ENCODE data around the gene GIT1.
A peak's percentile ranks its signal among the peaks of the same experiment; 100 is the strongest.

Gene GIT1

DNA sequence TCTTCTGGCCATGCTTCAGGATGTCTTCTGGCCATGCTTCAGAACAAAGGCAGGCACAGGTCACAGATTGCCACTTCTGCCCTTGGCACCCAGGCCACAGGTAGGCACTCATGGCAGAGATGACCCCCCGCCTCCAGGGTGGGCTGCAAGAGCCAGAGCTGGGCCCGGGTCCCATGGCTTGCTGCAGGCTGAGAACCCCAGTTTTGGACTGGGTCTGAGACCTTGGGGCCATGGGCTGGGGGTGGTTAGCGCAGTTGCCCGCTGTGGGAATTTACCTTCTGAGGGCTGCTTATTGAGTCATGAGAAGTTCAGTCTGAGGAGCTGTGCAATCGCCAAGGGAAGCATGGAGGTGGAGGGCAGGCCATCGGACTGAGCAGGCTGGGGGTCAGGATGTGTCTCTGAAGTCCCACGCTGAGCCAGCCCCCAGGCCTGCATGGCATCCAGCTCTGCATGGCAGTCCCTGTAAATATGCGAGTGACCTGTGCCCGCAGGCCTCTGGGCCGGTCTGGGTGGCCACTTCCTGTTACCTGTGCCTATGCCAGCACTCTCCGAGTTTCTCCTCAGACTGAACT lies 5.2 kb upstream of the GIT1 start:
- no peak for DNase-seq (ENCODE audit: low read depth in 2 of 2)

GRCh38 chr17:29593591-29594518 lies 4.4 kb upstream of the GIT1 start:
- DNase-seq (ENCODE audit: low read depth in 2 of 2), result no peak

- DNase-seq (ENCODE audit: low read depth in 2 of 2), result no peak
Observed at GRCh38 chr17:29592850-29593551, 3.6 kb upstream of the GIT1 start, which contains the start of gene ANKRD13B. Gene ANKRD13B (plus strand): TSS chr17:29593132. CDS start chr17:29593622, 490 bp downstream.

DNA sequence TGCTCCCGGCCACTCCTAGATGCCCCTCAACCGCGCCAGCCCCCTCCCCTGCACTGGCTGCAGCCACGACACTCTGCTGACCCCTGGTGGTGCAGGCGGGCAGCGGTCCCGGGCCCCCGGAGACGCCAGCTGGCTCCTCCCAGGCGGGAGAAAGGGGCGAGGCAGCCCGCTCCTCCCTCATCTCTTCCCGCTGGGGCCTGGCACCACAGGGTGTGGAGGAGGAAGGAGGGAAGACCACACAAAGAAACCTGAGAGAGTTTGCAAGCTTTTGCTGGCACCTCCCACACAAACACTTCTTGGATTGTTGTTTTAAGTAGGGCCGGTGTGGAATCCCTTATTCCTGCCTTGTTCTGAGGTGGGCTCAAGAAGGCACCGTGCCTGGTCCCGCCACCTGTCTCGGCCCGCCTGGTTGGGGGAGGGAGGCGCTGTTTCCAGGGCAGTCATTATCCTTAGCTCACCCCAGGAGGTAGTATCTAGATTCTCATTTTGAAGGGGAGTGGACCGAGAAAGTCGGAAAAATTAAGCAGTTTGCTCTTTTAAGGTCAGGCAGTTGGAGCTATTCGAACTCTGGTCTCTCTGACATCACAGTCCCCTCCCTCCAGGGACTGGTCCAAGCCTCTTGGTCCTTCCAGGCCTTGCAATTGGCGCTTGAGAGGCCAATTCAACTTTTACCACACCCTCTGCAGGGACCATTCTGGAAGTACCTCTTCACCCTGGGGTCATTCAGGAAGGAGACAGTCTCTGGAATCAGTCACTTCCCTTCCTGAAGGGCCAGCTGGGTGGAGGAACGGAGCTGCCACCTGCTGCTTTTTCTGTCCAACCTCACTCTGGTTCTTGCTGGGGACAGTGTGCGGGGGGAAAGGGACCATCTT lies 2.5 kb upstream of the GIT1 start:
- peak; percentile 53 to 55 for DNase-seq (ENCODE audit: low read depth in 2 of 2)

GRCh38 chr17:29591146-29591736 lies 1.8 kb upstream of the GIT1 start:
- DNase-seq (ENCODE audit: low read depth in 2 of 2), result no peak

GRCh38 chr17:29590411-29591145 lies 1.1 kb upstream of the GIT1 start:
- DNase-seq (ENCODE audit: low read depth in 2 of 2), result no peak

GRCh38 chr17:29588562-29589411 lies 661 bp downstream of the GIT1 start:
- DNase-seq (ENCODE audit: low read depth in 2 of 2), result no peak

DNA sequence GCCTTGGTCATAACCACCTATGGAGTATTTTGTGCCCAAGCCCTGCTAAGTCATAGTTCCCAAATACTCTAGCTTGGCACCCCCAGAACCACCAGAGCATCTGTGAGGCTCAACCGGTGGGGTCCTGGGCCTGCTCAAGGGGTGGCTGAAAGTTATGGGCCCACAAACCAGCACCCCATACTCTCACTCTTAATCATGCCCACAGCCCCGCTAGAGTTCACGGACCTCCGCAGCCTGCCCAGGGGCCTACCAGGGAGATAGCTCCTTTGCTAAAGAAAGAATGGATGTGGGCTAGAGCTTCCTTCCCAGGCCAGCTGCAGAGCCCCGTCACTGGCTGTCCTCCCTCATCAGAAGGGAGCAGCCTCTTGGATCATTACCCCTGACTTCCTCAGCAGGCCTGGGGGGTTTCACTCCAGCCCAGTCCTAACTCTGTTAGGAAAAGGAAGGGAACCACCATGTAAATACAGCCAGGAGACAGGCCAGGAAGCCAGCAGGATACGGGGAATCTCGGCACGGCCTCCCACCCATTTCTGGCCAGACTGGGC lies 1.4 kb downstream of the GIT1 start:
- DNase-seq (ENCODE audit: low read depth in 2 of 2), result no peak

DNA sequence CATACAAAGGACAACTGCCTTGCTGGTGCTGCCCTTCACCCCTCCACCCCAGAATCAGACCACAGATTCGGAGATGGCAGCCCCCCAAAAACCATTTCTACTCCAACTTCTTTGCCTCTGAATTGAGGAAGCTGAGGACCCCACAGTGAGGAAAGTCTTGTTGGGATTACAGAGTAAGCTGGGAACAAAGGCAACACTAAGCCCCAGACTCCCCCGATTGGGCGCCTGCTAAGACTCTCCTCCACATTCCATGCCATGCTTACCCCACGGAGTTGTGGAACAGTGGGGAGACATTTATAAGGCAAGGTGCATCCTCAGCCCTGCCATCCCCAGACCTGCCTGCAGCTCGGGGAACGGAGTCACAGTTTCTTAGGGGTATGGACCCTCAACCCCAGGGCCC lies 1.9 kb downstream of the GIT1 start:
- no peak for DNase-seq (ENCODE audit: low read depth in 2 of 2)

- DNase-seq (ENCODE audit: low read depth in 2 of 2), result no peak
Observed at GRCh38 chr17:29586676-29587469, 2.6 kb downstream of the GIT1 start.

DNA sequence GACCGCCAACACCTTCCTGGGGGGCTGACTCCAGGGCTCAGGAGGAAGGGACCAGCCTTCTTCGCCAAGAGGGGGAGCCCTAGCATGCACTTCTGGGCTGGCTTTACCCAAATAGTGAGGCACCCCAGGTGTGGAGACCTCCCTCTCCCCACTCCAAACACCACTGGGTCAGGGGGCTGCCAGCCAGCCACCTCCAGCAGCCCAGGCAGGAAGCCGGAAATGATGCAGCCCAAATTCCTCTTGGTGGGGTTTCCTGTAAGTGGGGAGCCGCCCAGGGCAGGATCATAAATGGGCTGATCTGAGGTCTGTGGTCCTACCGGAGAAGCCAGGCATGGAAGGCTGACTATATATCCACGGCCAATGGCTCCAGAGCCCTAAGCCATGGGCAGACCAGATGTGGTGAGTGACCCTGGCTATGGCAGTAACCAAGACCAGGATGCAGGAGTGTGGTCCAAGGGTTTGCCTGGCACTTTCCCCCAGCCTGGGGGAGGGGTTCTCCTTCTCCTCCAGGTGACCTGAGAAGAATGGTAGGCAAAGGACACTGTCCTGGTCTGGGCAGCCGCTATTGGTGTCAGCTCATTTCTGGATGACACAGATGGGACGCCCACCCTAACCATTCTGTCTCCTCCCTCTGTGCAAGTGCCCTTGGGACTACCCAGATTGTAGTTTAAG lies 4.2 kb downstream of the GIT1 start:
- no peak for DNase-seq (ENCODE audit: low read depth in 2 of 2)

DNA sequence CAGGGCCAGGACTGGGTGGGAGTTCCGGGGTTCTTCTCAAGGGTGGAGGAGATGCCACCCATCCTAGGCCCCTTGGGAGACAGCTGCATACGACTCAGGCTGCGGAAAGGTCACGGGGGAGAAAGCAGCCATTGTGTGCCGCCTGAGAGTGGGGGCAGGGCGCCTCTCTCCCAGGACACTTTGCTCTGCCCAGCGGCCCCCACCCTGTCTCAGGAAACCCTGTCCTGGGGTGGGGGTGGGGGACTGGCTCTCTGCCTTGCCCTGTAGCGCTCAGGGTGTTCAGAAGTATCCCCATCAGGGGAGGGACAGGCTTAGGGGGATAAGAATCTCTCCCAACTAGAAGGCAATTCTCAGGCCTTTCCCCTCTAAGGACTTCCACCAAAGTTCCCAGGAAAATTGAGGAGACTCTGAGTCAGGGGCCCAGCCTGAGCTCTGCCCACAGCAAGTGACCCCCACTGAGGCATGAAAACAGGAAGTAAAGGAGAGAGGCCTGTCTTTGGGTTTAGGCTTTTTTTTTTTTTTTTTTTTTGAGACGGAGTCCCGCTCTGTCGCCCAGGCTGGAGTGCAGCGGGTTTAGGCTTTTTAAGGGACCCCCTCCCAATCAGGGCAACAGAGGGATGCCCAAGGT lies 4.9 kb downstream of the GIT1 start:
- DNase-seq (ENCODE audit: low read depth in 2 of 2), result no peak

DNA sequence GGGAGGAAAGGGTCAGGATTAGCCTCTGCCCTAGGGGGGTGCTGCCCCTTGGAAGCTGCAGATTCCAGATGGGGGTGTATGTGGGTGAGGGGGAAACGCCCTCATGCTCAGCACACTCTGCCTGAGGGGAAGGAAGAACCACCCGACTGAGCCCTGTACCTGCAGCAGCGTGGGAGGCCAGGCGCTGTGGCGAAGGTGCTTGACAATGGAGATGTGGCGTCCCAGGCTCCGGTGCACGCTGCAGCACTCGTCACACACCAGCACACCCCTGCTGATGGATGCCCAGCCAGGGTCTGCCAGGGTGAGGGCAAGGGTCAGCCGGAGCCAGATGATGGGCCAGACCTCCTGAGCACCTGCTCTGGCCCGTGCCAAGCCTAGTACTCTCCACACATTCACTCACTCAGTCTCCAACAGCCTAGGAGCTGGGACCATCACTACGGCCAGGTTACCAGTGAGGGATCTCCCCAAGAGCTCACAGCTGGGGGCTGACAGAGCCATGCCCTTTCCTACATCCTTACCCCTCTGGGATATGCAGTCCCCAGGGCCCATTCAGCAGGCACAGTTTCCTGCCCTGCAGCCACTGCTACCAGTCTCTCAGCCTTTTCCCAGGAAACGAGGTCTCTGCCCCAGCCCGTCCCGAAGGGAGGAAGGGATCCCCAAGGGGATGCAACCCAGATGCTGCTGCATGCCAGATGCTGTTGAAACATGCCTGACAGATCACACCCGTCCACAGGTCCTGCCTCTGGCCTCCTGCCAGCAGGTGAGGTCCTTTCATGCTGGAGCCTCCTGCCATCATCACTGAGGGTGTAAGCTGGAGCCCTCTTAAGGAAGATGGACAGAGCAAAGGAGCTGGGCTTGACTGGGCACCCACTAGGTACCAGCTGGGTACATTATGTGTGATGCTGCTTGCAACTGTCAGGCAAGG lies 5.9 kb downstream of the GIT1 start:
- no peak for DNase-seq (ENCODE audit: low read depth in 2 of 2)

- no peak for DNase-seq (ENCODE audit: low read depth in 2 of 2)
Observed at GRCh38 chr17:29582772-29583171, 6.7 kb downstream of the GIT1 start.

DNA sequence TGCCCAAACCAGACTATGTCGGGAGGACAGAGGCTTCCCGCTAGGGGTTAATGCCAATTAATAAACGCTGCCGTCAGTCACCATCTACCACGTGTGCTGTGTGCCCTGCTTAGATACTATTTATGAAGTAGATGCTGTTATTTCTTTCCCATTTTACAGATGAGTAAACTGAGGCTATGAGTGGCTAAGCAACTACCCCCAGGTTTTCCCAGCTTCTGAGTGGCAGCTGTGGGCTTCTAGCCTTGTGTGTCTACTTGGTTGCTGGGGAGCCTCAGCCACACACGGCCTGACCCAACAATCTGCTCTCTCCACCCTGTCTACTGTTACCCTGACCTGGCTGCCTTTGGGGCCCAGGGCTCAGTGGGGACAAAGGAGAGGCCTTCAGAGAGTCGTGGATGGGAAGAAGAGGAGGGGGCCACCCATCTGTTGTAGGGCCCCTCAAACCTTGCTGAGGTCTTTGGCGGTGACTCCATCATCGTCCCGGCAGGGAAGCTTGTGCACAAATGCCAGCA lies 7.1 kb downstream of the GIT1 start:
- no peak for DNase-seq (ENCODE audit: low read depth in 2 of 2)

Data from stimulated activated CD8-positive, alpha-beta memory T cell treated with anti-CD3 and anti-CD28 coated beads, Interleukin-2, amount 100 ng/mL, for 1 hour (primary cell).